ENCODE results near the gene DHRS7C.

- TF ChIP-seq POLR2A (IDR thresholded peaks at IDR 0.05; ENCODE audit: low read length) (no peak), GATA1 (IDR thresholded peaks at IDR 0.05; ENCODE audit: low read depth, low read length) (no peak)
These were observed 37.2 kb upstream of the DHRS7C start for GRCh38 chr17:9828296-9829295.

Data from erythroblast (primary cell).